ENCODE measurements around the gene RHBDD1.
A peak's percentile ranks its signal among the peaks of the same experiment; 100 is the strongest.

Gene RHBDD1

DNA sequence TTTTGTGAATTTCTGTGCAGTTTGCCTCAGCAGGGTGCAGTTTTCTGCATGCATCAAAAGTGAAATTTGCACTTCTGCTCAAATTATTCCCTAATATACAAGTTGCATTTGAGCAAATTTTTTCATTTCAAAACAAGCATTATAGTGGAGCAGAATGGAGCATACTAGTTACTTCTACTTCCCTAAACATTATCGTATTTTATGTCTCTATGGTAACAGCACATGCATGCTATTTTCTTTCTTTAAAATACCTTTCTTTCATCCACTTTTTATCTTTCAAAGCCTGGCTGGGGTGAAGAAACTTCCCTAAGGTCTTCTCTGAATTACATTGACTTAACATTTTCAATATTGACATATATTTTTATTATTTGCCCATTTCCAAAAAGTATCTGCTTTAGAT is 11.2 kb downstream of the RHBDD1 start:
- no peak for DNase-seq

DNA sequence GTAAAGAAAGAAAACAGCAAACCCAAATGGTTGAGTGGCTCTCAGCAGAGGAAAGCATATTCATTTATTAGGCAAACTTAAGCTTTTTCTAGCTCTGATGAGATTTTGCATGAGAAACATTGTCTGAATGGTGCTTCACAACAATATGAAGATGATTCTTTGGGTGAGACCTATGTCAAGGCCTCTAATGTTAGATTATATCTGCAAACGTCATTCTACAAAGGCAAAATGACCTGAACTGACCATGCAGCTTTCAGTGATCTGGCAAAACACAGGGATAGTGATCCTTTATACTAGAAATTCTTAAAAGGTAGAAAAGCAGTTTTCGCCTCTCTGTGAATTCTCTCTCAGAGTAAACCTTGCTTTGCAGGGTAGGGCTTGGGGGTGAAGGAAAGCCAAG is 11.7 kb downstream of the RHBDD1 start:
- DNase-seq = no peak

DNA sequence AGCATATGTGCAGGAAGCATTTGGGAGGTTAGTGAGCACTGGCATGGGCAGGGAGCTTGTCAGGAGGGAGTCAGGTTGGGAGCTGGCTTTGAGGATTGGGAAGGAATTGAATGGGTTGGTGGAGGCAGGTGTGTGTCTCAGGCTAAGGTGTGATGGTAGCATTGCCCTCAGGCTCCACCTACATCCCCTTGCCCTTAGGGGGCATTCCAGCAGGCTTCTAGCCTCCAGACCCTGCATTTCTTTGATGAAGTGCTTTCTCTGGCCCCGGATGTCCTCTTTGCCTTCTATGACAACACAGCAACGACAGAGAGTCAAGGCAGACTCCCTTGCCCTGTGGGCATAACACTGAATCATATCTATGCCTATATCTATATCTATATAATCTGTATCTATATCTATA is 13.5 kb downstream of the RHBDD1 start:
- DNase-seq = no peak

DNA sequence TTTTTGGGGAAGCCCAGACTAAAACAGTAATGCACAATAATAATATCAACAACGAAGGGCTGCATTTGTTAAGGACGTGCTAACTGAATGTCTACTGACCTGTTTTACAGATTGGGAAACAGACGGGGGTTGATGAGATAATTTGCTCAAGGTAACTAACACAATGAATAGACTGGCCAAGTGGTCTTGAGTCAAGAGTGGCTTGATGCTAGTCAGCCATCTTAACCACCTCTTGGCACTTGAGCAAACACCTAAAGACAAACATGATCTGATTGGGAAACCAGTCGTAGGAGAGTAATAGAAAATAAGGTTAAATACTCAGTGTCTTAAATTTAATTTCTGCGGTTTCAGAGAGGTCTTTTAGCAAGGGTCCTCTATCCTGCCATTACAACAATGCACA is 14.2 kb downstream of the RHBDD1 start:
- no peak for DNase-seq

DNA sequence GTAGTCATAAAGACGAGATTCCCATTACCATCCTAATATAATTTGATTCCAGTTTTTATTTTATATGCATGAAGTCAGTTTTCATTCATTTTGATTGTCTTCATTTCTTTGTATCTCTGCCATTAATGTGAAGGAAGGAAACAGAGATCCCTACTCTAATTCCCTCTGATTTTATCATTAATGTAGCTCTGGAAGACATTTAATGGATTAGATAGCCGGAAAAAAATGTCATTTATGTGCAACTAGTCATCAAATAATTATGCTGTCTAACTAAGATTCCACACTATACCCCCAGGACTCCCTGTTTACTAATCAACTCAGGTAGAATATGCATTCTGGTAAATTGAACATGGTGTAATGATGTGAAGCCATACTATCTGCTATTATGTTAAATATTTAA is 19.9 kb downstream of the RHBDD1 start:
- DNase-seq = no peak

DNA sequence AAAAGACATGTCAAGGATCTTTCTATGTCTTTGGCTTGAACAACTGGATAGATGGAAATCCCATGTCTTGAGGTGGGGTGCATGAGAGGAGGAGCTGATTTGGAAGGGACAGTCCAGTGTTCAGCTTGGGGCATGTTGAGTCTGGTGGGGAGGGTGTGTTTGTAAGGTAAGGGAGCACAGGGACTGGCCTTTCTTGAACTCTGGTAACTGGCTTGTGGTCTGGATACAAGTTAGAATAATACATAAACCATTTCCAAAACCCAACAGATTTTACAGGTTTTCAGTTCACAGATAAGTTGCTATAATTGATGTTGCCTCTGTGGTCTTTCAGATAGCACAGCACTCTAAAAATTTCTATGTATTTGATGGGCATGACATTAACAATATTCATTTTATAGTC is 24.2 kb downstream of the RHBDD1 start:
- DNase-seq = no peak

DNA sequence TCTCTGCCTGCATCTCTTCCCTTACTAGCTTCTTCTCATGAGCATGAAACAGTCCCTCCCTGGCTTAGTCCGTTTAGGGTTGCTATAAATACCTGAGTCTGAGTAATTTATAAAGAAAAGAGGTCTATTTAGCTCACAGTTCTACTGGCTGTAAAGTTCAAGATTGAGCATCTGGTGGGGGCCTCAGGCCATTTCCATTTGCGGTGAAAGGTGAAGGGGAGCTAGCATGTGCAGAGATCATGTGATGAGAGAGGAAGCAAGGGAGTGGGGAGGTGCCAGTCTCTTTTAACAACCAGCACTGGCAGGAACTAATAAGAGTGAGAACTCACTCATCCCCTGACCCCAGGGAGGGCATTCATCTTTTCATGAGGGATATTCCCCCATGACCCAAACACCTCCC is 26.8 kb downstream of the RHBDD1 start:
- no peak for DNase-seq

DNA sequence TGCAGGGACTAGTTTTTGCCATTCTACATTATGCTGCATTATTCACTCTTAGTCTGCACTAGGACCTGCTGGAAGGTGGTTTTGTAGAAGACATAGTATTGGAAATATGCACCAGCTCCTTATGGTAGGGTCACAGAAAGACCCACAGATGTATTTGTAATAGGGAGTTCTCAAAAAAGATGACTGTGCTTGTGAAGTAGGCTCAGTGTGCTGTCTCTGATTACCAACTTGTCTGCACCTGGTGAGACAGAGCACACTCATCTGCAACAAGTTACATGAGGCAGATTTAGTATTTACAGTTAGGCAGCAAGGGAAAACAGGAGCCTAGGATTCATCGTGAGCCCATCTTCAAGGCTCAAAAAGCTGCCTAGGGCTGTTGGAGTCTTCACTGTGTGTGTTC is 29.4 kb downstream of the RHBDD1 start:
- DNase-seq = no peak

DNA sequence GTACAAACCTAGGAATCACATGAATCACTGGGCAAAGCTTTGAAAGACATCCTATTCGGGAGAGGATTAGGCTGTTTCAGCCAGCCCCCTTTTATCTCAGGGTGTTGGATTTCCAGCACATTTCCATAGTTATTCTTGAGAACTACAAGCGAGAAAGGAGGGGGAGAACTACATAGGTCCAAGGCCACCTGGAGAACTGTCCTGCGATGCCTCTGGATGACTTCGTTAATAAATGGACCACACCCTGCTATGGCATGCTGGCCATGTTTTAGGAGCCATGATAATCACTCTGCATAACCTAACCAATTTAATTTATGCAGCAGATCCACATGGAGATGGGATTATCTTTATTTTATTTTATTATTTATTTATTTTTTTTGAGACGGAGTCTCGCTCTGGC is 29.9 kb downstream of the RHBDD1 start:
- DNase-seq = no peak

DNA sequence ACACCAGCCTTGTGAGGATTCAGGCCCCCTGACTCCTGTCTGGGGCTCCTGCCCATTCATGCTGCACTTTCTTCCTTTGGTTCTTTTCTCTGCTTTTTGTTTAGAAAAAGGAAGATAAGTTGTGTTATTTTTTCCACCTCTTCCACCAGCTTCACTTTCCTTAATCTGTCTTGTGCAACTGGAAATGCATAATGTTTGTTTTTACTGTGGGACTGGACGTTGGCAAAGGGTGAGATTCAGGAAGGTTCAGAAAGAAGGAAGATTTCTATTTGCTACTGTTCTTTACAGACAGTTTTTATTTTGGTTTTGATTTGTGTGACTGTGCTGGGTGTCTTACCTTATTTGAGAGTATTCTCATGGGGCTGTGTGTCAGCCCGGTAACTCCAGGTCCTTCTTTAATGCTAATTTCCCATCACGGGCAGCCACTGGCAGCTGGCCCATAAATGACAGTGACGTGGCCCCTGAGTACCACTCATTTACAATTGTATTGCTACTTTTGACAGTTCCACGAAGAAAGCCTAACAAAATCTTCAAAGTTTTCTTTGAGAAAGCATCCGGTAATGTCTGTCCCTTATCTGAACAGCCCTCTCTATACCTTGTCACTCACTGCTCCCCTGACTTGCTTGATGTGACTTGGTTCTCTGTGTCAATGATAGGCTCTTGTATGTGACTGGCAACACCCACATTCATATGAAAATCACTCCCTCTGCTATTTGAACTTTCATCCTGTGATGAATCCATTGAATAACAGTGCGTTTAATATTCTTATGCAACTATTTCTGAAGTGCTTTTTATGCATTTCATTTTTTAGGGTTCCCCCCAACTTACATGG is 32.7 kb downstream of the RHBDD1 start:
- DNase-seq = no peak

DNA sequence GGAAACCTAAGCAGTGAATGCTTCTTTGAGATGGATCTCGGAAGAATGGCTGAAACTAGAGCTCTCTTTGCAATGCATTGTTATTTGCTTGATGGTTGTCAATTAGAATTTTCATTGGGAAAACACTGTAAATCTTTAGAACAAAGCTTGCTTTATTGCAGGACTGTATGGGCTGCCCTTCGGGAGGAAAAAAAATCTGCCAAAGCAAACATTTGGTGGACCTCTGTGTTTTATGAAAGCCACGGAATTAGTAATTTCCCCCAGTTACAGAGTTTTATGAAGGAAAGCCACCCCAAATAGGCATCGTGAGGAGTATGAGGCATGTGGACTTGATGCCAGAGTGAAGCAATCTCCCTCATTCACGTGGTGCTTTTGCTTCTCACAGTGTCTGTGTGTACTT is 33.5 kb downstream of the RHBDD1 start:
- DNase-seq = no peak

DNA sequence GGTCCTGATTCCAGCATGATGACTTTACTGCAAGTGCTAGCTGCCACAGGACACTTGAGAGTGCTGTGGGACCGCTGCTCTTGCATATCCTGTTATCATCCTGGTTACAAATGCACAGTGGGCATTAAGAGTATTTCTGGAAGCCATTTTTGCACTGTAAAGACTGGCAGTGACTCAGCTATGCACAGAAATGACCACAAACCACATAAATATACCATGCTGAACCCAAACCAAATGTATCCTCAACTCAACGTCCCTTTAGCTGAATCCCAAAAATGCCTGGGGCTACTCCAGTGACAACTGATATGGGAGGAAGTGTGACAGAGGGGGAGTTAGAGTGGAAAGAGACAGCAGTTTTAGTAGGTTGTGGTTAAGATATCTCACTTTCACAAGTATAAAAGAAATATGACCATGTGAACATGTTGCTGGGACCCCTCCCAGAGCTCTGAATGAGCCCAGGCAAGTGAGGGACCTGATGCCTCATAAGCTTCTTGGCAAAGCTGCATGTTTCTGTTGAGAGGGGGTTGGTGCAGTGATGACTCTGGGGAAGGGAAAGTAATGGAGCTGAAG is 37.3 kb downstream of the RHBDD1 start:
- DNase-seq = peak; percentile 48

DNA sequence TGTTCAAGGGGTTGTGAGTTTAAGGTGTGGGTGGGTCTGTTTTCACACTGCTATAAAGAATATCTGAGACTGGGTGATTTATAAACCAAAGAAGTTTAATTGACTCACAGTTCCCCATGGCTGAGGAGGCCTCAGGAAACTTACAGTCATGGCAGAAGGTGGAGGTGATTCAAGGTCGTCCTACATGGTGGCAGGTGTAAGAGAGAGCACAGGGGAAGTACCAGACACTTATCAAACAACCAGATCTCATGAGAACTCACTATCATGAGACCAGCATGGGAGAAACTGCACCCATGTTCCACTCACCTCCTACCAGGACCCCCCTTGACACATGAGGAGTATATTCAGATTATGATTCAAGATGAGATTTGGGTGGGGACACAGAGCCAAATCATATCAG is 38.0 kb downstream of the RHBDD1 start:
- DNase-seq = peak; percentile 3

DNA sequence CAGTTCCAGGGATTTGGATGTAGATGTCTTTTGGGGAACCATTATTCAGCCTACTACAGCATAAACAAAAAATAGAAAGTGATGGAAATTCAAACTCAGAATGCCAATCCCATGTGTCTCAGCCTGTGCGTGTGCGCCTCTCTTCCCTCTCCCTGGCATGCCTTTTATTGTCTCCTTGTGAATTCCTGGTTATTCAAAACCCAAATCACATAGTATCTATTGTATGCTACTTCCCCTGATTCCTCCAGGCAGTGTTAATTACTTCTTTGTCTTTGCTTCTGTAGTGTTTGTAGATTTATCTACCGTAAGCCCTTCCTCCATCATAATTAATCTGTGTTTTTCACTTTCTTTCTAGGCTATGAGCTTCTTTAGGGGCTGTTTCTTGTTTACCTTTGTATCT is 38.9 kb downstream of the RHBDD1 start:
- DNase-seq = no peak

DNA sequence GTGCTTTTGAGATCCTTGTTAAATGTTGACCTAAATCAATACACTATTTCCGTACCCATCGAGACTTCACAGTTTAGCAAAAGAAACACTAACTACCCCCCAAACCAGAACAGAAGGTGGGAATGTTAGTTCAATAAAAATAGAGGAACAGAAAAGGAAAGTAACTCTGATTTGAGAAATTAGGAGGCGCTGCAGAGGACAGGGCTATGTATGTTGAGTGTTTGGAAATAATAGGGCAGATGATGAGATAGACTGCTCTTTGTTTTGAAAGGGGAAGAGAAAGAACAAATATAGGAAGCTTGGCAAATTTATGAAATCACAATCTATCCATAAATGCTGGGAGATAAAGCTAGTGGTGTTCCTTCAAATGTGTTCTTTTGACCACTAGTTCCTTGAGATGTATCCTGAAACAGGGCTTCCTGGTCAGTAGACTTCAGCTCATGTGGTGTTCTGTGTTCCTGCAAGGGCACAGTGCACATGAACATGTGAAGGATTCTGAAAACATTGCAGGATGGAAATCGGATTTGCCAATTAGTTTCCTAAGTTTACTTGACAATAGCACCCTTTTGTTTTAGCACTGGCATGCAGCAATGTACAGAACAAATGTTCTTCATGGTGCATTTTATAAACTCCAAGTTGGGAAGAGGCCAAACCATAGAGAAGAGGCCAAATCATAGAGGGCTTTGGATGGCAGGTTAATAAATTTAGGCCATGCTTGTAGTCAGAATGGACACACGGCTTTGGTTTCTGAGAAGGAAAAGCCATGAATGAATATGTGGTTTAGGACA is 39.8 kb downstream of the RHBDD1 start:
- DNase-seq = no peak

DNA sequence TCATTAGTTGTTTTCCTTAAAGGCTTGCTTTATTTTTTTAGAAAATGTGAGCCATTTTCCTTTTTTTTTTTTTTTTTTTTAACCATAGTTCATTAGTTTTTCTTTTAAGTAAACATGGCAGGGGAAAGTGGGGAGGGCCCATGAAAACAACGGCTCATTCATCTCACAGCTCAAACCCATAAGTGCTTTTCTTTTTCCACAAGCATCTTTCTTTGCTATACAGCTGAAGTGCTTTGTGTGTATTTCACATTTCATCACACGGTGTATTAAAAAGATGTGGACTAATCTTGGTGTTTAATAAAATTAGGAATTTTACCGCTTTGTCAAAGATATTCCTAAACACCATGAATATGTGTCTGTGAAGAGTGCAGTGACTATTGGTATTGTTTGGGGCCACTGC is 41.6 kb downstream of the RHBDD1 start:
- no peak for DNase-seq

DNA sequence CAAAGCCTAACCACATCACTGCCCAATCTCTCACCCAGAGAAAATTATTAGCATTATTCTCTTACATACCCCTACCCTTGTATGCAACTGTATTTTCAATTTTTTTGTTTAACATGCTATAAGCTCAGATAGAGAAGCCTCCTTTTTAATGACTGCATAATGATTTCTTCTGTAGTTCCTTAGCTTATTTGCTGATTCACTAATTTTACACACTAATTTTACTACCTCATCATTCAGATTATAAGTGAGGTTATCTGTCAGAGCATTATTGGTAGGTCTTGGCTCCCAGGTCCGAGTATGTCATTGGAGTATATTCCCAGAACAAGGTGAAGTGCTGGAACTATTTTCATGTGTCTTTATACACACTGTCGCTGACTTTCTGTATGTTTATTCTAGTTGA is 45.4 kb downstream of the RHBDD1 start:
- no peak for DNase-seq

DNA sequence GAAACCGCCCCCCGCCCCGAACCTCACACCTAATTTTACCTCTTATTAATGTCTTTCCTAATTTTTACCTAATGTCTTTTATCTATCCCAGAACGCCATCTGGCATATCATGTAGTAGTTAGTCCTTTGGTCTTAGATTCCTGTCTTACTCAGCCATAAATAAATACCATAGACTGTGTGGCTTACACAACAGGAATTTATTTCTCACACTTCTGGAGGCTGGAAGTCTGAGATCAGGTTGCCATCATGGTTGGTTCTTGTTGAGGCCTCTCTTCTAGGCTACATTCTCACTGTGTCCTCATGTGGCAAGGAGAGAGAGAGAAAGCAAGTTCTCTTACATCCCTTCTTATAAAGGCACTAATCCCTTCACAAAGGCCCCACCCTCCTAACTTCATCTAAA is 46.8 kb downstream of the RHBDD1 start:
- no peak for DNase-seq

DNA sequence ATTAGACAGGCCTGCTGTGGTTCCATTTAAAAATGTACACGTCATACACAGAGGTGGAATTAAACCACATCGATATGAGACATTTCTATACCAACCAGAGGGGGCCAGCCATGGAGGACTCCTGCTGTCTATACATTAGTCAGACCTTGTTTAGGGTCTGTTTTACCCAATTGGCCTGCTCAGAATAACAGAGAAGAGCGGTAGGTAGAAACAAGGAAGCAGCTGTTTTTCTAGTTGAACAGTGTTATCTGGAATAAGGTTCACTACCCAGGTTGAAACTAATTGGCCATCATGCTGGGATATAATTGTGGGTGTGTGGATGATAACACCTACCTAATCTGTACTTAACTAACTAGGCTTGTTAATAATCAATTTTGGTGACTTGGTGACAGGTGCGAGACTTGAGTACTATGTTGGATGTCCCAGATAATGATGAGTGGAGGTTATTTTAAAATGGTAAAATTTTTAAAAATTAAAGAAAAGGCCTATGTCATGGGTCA is 47.5 kb downstream of the RHBDD1 start:
- DNase-seq = no peak

DNA sequence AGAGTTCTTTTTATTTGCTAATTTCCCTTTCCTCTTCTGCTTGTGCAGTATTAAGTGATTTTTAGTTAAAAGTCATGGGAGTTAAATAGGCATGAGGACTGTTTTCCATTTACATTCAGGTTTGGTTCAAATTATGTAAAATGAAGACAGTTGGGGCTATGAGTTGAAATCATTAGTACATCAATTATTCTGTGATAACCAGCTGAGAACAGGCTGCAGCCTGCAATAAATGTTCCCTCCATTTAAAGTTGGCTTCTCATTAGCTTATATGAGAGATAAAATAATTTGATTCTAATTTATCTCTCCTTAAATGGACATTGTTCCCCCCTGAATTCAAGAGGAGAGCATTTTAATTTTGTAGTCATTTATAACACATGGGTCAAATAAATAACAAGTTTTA is 48.3 kb downstream of the RHBDD1 start:
- no peak for DNase-seq

DNA sequence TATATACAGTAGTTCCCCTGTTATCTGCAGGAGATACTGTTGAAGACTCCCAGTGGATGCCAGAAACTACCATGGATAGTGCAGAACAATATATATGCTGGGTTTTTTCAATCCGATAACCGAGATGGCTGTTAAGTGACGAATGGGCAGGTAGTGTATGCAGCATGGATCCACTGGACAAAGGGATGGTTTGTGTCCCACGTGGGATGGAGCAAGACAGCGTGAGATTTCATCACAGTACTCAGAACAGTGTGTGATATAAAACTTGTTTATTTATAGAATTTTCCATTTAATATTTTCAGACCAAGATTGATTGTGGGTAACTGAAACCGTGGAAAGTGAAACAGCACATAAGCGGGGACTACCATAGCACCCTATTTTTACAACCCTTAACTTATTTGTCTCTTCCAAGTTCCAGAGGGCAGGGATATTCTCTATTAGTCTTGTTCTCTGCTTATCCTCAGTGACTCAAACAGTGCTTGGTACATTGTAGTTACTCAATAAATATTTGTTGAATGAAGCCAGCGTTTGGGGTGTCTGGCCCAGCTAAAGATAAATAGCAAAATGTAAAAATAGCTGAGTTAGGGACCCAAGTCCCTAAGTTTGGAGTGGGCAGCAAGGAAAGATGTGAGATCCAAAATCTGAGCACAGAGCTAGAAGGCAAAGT is 50.0 kb downstream of the RHBDD1 start:
- DNase-seq = no peak

DNA sequence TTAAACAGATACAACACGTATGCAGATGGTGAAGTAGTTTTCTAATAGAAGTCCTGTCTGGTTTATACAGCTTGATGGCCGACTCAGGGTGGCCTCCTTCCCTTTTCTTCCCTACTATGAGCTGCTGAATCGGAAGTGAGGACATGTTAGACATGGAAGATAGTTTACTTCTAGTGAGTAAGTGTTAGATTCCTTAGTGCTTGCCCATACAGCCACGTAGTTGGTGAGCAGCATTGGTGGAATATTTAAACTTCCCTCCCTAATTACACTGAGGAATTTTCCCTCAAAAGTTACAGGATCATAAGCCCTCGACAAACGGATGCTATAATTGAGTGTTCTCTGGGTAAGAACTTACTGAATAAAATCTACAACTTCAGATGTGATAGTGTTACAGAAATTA is 52.1 kb downstream of the RHBDD1 start:
- no peak for DNase-seq

DNA sequence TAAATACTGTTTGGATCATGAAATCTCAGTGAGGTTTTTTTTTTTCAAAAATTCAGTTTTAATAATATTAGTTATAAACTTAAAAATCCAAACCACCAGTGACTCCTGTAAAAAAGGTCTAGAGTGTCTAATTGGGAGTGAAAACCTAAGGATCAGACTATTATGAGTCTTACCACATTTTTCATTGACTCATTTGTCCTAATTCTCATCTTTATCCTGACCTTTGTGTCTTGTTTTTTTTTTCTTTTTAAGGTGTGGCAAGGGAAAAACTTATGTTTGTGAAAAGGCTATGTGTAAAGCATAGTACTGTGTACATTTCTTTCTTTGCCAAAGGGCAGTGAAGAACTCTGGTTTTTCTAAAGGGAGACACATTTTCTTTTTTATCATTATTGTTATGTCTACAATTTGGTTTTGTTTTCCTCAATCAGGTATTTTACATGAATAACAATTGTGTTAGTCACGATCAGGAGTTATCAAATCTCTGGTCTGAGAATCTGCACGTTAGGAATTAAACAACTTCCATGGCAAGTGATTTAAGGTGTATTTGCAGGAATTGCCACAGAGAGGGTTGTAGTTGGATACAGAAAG is 52.6 kb downstream of the RHBDD1 start:
- no peak for DNase-seq
